Skeletal muscle tissue (tissue), 4 donors: ENCODE results near the gene ANXA6. TPM values are rescaled to one million over a fixed set of nuclear protein-coding genes. Genes with fewer than 3 reads are reported as not detected.
"Not testable (repeated sequence)": the region's sequence is repeated elsewhere in the genome, so short reads cannot be mapped to it uniquely, and the experiment has no call there.

Experiments
- H3K27ac ChIP-seq: one replicate; pipeline ENCODE4 v1.7.0; 2013; ENCODE audit warnings: mild to moderate bottlenecking, low read depth, low read length, inconsistent platforms
- H3K27me3 ChIP-seq, 3 donors: one replicate each; pipeline ENCODE4 v1.7.0; 2013; ENCODE audit warnings: low read length in 3 of 3; ENCODE audit not compliant: control insufficient read depth in 3 of 3, insufficient read depth in 3 of 3
- H3K36me3 ChIP-seq, 3 donors: one replicate each; pipeline ENCODE4 v1.7.0; 2013; ENCODE audit warnings: low read length in 3 of 3; ENCODE audit not compliant: control insufficient read depth in 3 of 3, insufficient read depth in 3 of 3
- H3K4me1 ChIP-seq, 3 donors: one replicate each; pipeline ENCODE4 v1.7.0; 2013; ENCODE audit warnings: low read length in 3 of 3, mild to moderate bottlenecking in 3 of 3; ENCODE audit not compliant: control insufficient read depth in 3 of 3, insufficient read depth in 3 of 3
- H3K4me3 ChIP-seq, 3 donors: one replicate each; pipeline ENCODE4 v1.7.0; 2013; ENCODE audit warnings: low read length in 3 of 3
- H3K9ac ChIP-seq, 3 donors: one replicate each; pipeline ENCODE4 v1.7.0; 2013; ENCODE audit warnings: low read length in 3 of 3, mild to moderate bottlenecking in 3 of 3, moderate library complexity in 2 of 3, low read depth in 1 of 3
- H3K9me3 ChIP-seq, 3 donors: one replicate each; pipeline ENCODE4 v1.7.0; 2013; ENCODE audit warnings: low read length in 3 of 3; ENCODE audit not compliant: control insufficient read depth in 3 of 3
- total RNA-seq: library from RNA; depleted of rRNA; stranded (reverse); fragments of >200 nt; gene quantifications from one replicate; pipeline ENCODE4 v1.2.3, GENCODE V29; 2014
- donor health status: Osteomylitis.

The ANXA6 gene
- 361 TPM for total RNA-seq

DNA sequence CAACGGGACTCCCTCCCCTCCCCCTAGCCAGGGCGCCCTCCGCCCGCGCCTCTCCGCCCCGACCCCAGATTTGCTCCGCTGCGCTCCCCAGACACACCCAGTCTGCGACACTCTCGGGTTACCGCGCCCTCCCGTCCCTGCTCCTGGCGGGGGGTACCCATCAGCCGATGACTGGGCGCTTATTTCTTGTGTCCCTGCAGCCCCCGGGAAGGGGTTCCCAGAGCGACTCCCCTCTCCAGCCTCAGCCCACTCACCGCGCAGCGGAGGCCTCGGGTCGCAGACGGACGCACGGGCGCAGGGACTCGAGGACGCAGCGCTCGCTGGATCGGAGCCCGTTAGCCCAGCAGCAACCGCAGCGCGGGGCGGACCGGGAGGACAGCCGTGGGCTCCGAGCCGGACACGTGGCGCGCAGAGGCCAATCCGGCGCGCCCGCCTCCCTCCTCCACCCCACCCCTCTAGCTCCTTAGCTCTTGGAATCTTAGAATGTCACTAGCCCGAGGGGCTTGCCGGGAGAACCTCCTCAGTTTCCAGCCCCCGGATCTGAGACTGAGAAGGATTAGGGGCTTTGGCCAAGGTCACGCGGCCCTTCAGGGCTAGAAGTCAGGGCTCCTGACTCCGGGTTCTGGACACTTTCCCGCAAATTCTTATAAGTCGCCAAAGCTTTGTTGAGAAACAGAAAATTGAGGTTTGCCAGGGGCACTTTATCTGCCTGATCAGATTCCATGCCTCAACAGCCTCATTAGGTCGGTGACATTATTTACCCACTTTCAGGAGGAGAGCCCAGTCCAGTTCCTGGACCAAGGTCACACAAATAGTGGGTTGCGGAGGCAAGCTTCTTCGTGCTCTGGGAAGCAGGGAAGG, at the start of gene ANXA6:
Gene ANXA6 (minus strand): TSS at position 354 of the 861 bp plus-strand sequence. CDS start 9,878 bp downstream, outside the sequence.
- no peaks in the 10 kb centered on the region for H3K27me3 ChIP-seq

DNA sequence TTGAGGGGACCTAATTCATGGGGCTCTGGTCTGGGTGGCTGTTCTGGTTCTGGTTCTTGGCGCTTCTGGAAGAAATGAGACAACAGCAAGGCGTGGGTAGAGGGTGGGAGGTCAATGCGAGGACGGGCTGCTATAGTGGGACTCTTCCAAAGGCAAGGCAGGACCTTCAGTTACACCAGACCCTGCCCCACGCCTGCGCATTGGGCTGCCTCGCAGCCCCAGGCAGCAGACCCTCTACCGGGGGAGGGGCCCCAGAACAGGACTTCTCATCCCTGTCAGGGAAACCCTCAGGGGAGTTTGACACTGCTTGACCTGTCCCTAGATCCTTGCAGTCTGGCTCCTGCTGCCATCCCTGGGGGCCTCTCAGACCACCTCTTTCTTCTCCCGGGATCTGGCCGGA, 47.8 kb upstream of the ANXA6 start:
- H3K27me3 ChIP-seq, result no peaks in the 10 kb centered on the region
- H3K9me3 ChIP-seq, result no peaks in the 10 kb centered on the region
- H3K27ac ChIP-seq, result no peak overlapping the region

More for the DNA sequence above, at the start of gene ANXA6:
- peak within 1 kb of the TSS; percentile 76 to 96 (median 86) for H3K9ac ChIP-seq
- peak within 1 kb of the TSS; percentile 92 to 97 (median 93) for H3K4me3 ChIP-seq
- peaks cover 0 to 2% (median 0%) of the 10 kb centered on the region in 3 donors for H3K36me3 ChIP-seq
- peaks cover 34 to 47% (median 34%) of the 10 kb centered on the region in 3 donors for H3K4me1 ChIP-seq
- no peaks in the 10 kb centered on the region for H3K9me3 ChIP-seq
- H3K27ac ChIP-seq, result peak within 1 kb of the TSS; percentile 84

DNA sequence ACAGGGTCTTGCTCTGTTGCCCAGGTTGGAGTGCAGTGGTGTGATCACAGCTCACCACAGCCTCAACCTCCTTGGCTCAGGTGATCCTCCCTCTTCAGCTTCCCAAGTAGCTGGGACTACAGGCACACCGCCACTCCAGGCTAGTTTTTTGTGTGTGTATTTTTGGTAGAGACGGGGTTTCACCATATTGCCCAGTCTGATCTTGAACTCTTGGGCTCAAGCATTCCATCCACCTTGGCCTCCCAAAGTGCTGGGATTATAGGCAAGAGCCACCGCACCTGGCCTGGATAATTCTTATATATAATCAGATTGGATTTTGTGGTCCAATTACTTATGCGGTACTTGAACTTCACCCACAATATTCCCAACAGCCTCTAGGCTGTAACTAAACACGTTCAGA, 46.5 kb upstream of the ANXA6 start:
- H3K9me3 ChIP-seq, result no peaks in the 10 kb centered on the region
- no peak overlapping the region for H3K27ac ChIP-seq
- H3K27me3 ChIP-seq, result no peaks in the 10 kb centered on the region
- H3K4me1 ChIP-seq, result peaks cover 6 to 16% (median 10%) of the 10 kb centered on the region in 3 donors
- H3K9ac ChIP-seq, result no peak overlapping the region
- H3K36me3 ChIP-seq, result peaks cover 11 to 25% (median 15%) of the 10 kb centered on the region in 3 donors
- no peak overlapping the region for H3K4me3 ChIP-seq

More for the DNA sequence above, 47.8 kb upstream of the ANXA6 start:
- peaks cover 6 to 19% (median 11%) of the 10 kb centered on the region in 3 donors for H3K4me1 ChIP-seq
- H3K9ac ChIP-seq, result no peak overlapping the region
- H3K36me3 ChIP-seq, result peaks cover 6 to 15% (median 10%) of the 10 kb centered on the region in 3 donors
- H3K4me3 ChIP-seq, result no peak overlapping the region

DNA sequence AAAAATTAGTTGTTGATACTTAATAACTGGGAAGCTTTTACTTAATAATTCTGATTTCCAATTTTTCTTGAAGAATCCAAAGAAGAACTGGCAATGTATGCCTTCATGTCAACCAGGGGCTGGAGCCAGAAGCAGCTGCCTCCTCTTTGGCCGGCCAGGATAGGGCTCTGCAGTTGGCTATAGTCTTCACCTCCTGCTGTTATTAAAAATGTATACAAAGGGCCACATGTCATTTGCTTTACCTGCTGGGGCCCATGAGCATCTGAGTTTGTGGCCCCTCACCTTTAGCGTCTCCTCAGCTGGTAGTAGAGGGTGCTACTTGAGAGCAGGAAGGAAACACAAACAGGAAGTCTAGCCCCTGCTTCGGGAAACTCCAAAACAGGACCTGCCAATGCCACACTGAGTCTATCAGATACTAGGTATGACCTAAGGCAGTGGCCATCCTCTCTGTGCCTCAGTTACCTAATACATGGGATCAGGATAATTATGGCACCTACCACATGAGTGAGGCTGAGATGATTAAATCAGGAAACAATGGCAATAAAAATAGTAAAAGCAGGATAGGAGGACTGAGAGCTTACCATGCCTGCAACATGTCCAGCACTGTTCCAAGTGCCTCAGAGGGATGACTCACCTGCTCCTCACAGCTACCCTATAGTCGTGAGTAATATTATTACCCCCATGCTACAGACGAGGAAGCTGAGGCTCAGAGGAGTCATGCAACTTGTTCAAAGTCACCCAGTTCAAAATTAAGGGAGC, 45.0 kb upstream of the ANXA6 start:
- Histone ChIP-seq H3K9me3 (no peaks in the 10 kb centered on the region), H3K27me3 (no peaks in the 10 kb centered on the region), H3K9ac (no peak overlapping the region), H3K36me3 (peaks cover 15 to 30% (median 20%) of the 10 kb centered on the region in 3 donors), H3K4me3 (no peak overlapping the region), H3K27ac (no peak overlapping the region), H3K4me1 (peaks cover 0 to 7% (median 3%) of the 10 kb centered on the region in 3 donors)

DNA sequence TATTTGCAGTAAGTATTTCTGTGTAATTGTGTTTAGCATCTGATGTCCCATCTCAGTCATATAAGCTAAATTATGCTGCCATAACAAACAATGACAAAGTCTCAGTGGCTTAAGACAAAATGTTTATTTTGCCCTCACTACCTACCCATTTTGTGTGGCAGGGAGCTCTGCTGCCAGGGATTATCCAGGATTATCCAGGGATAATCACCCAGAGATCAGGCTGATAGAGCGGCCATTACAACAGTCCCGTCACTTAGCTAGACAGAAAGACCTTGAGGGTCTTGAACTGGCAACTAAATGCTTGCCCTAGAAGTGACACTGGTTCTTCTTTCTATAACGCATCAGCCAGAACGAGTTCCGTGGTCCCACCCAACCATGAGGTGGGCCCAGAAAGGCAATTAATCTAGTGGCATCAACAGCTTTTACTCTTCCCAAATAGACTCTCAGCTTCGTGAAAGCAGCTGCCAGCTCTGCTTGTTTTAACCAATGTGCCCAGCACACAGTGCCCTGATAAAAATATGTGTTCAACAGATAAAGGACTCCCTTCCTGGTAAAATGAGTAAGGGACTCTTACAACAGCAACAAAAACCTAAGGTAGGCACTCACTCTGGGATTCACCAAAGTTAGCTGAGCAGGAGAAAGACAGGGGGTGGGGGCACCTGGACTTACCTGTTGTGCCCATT, 43.5 kb upstream of the ANXA6 start:
- no peak overlapping the region for H3K4me3 ChIP-seq
- H3K9me3 ChIP-seq, result no peaks in the 10 kb centered on the region
- peaks cover 15 to 30% (median 20%) of the 10 kb centered on the region in 3 donors for H3K36me3 ChIP-seq
- no peak overlapping the region for H3K9ac ChIP-seq
- peaks cover 0 to 15% (median 3%) of the 10 kb centered on the region in 3 donors for H3K4me1 ChIP-seq
- no peak overlapping the region for H3K27ac ChIP-seq
- no peaks in the 10 kb centered on the region for H3K27me3 ChIP-seq

DNA sequence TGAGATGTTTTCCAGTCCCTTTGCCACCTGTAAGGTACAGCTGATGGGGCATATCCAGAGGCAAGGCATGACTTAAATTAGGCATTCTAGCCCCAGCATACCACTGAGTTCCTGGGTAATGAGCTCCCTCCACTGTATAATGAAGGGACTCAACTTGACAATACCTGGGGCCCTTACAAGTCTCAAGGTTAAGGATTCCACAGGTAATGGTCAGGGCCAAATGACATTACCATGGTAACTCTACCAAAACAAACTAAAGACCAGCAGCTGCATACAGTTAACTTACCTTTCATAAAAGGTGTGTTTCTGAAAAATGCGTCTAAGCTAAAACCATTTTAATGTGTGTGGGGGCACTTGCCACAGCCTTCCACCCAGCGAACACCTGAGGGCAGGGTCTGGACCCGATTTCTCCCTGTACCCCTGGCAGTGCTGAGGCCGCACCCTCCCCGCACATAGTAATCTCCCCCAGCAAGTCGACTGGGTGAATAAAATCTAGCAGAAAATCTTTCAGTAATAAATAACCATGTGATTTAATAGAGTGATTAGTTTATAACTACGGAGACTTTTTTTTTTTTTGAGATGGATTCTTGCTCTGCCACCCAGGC, 42.1 kb upstream of the ANXA6 start:
- Histone ChIP-seq H3K36me3 (peaks cover 12 to 27% (median 20%) of the 10 kb centered on the region in 3 donors), H3K27me3 (no peaks in the 10 kb centered on the region), H3K4me3 (no peak overlapping the region), H3K9ac (no peak overlapping the region), H3K4me1 (peaks cover 0 to 15% (median 3%) of the 10 kb centered on the region in 3 donors), H3K9me3 (no peaks in the 10 kb centered on the region), H3K27ac (no peak overlapping the region)

DNA sequence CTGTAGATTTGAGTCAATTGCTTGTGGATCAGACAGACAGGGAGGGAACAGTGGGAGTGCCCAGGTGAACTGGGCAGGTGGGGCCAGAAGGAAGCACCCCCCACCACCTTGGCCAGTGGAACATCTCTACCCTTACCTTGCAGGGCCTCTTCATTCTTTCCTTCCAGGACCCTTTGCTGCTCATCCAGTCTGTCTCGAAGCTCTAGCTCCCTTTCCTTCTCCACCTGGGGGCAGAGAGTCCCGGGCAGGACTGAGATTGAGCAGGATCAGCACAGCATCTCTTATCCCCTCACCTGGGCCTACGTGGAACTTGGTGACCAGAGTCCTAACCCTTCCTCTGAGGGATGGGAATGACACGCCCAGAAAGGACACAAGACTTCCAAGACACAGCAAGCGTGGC, 41.3 kb upstream of the ANXA6 start:
- Histone ChIP-seq H3K36me3 (peaks cover 12 to 27% (median 20%) of the 10 kb centered on the region in 3 donors), H3K4me1 (peaks cover 0 to 15% (median 3%) of the 10 kb centered on the region in 3 donors), H3K27ac (no peak overlapping the region), H3K9me3 (no peaks in the 10 kb centered on the region), H3K9ac (no peak overlapping the region), H3K4me3 (no peak overlapping the region), H3K27me3 (no peaks in the 10 kb centered on the region)

DNA sequence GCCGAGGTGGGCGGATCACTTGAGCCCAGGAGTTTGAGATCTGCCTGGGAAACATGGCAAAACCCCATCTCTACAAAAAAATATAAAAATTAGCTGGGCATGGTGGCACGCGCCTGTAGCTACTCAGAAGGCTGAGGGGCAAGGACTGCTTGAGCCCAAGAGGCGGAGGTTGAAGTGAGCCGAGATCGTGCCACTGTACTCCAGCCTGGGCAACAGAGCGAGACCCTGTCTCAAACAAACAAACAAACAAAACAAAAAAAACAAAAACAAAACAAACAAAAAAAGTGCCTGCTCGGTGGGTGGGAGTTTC, 39.7 kb upstream of the ANXA6 start:
- H3K9me3 ChIP-seq, H3K4me1 ChIP-seq, H3K27me3 ChIP-seq, H3K9ac ChIP-seq, H3K4me3 ChIP-seq: not testable (repeated sequence)
- Histone ChIP-seq H3K36me3 (peaks cover 12 to 29% (median 16%) of the 10 kb centered on the region in 3 donors), H3K27ac (peak overlapping the region; percentile 70)

DNA sequence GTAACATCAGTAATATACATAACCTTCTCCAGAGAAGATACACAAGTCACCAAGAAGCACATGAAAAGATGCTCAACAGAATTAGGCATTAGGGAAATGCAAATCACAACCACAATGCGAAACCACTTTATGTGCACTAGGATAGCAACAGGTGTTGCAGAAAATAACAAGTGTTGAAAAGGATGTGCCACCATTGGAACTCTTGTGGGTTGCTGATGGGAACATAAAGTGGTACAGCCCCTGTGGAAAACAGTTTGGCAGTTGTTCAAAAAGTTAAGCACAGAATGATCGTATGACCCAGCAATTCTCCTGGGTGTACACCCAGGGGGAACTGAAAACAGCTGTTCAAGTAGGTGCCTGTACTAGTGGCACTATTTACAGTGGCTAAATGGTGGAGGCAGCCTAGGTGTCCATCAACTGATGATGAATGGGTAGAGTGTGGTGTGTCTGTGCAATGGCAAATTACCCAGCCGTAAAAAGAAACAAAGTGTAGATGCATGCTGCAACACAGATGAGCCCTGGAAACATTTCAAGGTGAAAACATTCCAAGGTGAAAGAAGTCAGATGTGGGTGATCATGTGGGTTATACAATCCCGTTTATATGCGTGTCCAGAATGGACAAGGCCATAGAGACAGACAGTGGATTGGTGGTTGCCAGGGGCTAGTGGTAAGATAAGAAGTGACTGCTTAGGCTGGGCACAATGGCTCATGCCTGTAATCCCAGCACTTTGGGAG, 39.1 kb upstream of the ANXA6 start:
- H3K36me3 ChIP-seq, result peaks cover 12 to 29% (median 16%) of the 10 kb centered on the region in 3 donors
- no peaks in the 10 kb centered on the region for H3K27me3 ChIP-seq
- no peaks in the 10 kb centered on the region for H3K9me3 ChIP-seq
- H3K9ac ChIP-seq, result no peak overlapping the region
- H3K4me3 ChIP-seq, result no peak overlapping the region
- H3K4me1 ChIP-seq, result peaks cover 0 to 9% (median 0%) of the 10 kb centered on the region in 3 donors
- peak overlapping the region; percentile 70 for H3K27ac ChIP-seq
